ENCODE data around the gene HIF1AN.

Gene HIF1AN

GRCh38 chr10:100508266-100508665 lies 27.5 kb upstream of the HIF1AN start:
- no peak for DNase-seq (ENCODE audit: low read depth in 2 of 2)

GRCh38 chr10:100508691-100509150 lies 27.0 kb upstream of the HIF1AN start:
- H3K4me3 ChIP-seq (replicated peaks in 1 of 2; ENCODE audit: low read depth in 2 of 2, low read length in 2 of 2) = no peak overlapping the region
- TF ChIP-seq CTCF (IDR thresholded peaks at IDR 0.05; ENCODE audit: low read depth, low read length) = peak; percentile 71
- DNase-seq (ENCODE audit: low read depth in 2 of 2) = peak; percentile 67 to 76

More at GRCh38 chr10:100508266-100508665, 27.5 kb upstream of the HIF1AN start:
- H3K4me3 ChIP-seq (replicated peaks in 1 of 2; ENCODE audit: low read depth in 2 of 2, low read length in 2 of 2) = no peak overlapping the region
- no peak for TF ChIP-seq CTCF (IDR thresholded peaks at IDR 0.05; ENCODE audit: low read depth, low read length)

GRCh38 chr10:100509241-100509840 lies 26.4 kb upstream of the HIF1AN start:
- TF ChIP-seq CTCF (IDR thresholded peaks at IDR 0.05; ENCODE audit: low read depth, low read length) = no peak
- peak; percentile 20 to 32 for DNase-seq (ENCODE audit: low read depth in 2 of 2)
- H3K4me3 ChIP-seq (replicated peaks in 1 of 2; ENCODE audit: low read depth in 2 of 2, low read length in 2 of 2) = no peak overlapping the region

- no peak overlapping the region for H3K4me3 ChIP-seq (replicated peaks in 1 of 2; ENCODE audit: low read depth in 2 of 2, low read length in 2 of 2)
- no peak for TF ChIP-seq CTCF (IDR thresholded peaks at IDR 0.05; ENCODE audit: low read depth, low read length)
- DNase-seq (ENCODE audit: low read depth in 2 of 2) = no peak
These were observed 25.0 kb upstream of the HIF1AN start for GRCh38 chr10:100510533-100511308.

GRCh38 chr10:100515612-100516011 lies 20.1 kb upstream of the HIF1AN start:
- no peak for DNase-seq (ENCODE audit: low read depth in 2 of 2)
- no peak for TF ChIP-seq CTCF (IDR thresholded peaks at IDR 0.05; ENCODE audit: low read depth, low read length)
- H3K4me3 ChIP-seq (replicated peaks in 1 of 2; ENCODE audit: low read depth in 2 of 2, low read length in 2 of 2) = no peak overlapping the region

- H3K4me3 ChIP-seq (replicated peaks in 1 of 2; ENCODE audit: low read depth in 2 of 2, low read length in 2 of 2) = no peak overlapping the region
- DNase-seq (ENCODE audit: low read depth in 2 of 2) = no peak
- TF ChIP-seq CTCF (IDR thresholded peaks at IDR 0.05; ENCODE audit: low read depth, low read length) = peak; percentile 25
These were observed 18.9 kb upstream of the HIF1AN start for GRCh38 chr10:100516847-100517246.
